ENCODE results near the gene GPX1. TPM values are rescaled to one million over a fixed set of nuclear protein-coding genes. Genes with fewer than 3 reads are reported as not detected.
A peak's percentile ranks its signal among the peaks of the same experiment; 100 is the strongest.
"Not testable (repeated sequence)": the region's sequence is repeated elsewhere in the genome, so short reads cannot be mapped to it uniquely, and the experiment has no call there.

Gene GPX1
- total RNA-seq, 1 experiment from 2014 or later, result 128 TPM

- Histone ChIP-seq H3K4me3 (no peak overlapping the region), H3K27ac (no peak overlapping the region), H3K9me3 (replicated peaks) (no peaks in the 10 kb centered on the region), H3K4me1 (no peaks in the 10 kb centered on the region), H3K27me3 (no peaks in the 10 kb centered on the region), H3K36me3 (no peaks in the 10 kb centered on the region)
- DNase-seq, result no peak
Observed at GRCh38 chr3:49346797-49347251, 11.3 kb downstream of the GPX1 start.

- no peak overlapping the region for H3K27ac ChIP-seq
- no peak overlapping the region for H3K4me3 ChIP-seq
- H3K4me1 ChIP-seq, result no peaks in the 10 kb centered on the region
- H3K9me3 ChIP-seq (replicated peaks), result no peaks in the 10 kb centered on the region
- no peaks in the 10 kb centered on the region for H3K36me3 ChIP-seq
- DNase-seq, result no peak
- H3K27me3 ChIP-seq, result no peaks in the 10 kb centered on the region
Observed at GRCh38 chr3:49343163-49343562, 15.0 kb downstream of the GPX1 start.

GRCh38 chr3:49341996-49342395, 16.2 kb downstream of the GPX1 start:
- Histone ChIP-seq H3K27ac (no peak overlapping the region), H3K27me3 (no peaks in the 10 kb centered on the region), H3K4me3 (no peak overlapping the region), H3K9me3 (replicated peaks) (no peaks in the 10 kb centered on the region), H3K4me1 (no peaks in the 10 kb centered on the region), H3K36me3 (no peaks in the 10 kb centered on the region)
- DNase-seq, result no peak

- H3K9me3 ChIP-seq (replicated peaks), result no peaks in the 10 kb centered on the region
- DNase-seq, result peak; percentile 91
- H3K4me1 ChIP-seq, result no peaks in the 10 kb centered on the region
- H3K4me3 ChIP-seq, result peak within 1 kb of the TSS; percentile 63
- peaks cover 4% of the 10 kb centered on the region for H3K36me3 ChIP-seq
- no peaks in the 10 kb centered on the region for H3K27me3 ChIP-seq
- peak within 1 kb of the TSS; percentile 89 for H3K27ac ChIP-seq
Observed at GRCh38 chr3:49339941-49340800, 18.0 kb downstream of the GPX1 start, which contains the start of gene USP4. USP4 (minus strand) TSS chr3:49340053; CDS start chr3:49340024, 29 bp downstream.

- peak overlapping the region; percentile 89; the same call in 1 of the 2 replicates for H3K27ac ChIP-seq
- peak overlapping the region; percentile 63 for H3K4me3 ChIP-seq
Observed at GRCh38 chr3:49339581-49339940, 18.6 kb downstream of the GPX1 start.

GRCh38 chr3:49333916-49334633, 24.1 kb downstream of the GPX1 start:
- no peaks in the 10 kb centered on the region for H3K27me3 ChIP-seq
- no peak overlapping the region for H3K27ac ChIP-seq
- H3K9me3 ChIP-seq (replicated peaks), result no peaks in the 10 kb centered on the region
- DNase-seq, result no peak
- H3K4me1 ChIP-seq, result no peaks in the 10 kb centered on the region
- peaks cover 17% of the 10 kb centered on the region for H3K36me3 ChIP-seq
- H3K4me3 ChIP-seq, result no peak overlapping the region

More at GRCh38 chr3:49339581-49339940, 18.6 kb downstream of the GPX1 start:
- no peak for DNase-seq
- peaks cover 9% of the 10 kb centered on the region for H3K36me3 ChIP-seq
- no peaks in the 10 kb centered on the region for H3K27me3 ChIP-seq
- H3K9me3 ChIP-seq (replicated peaks), result no peaks in the 10 kb centered on the region
- no peaks in the 10 kb centered on the region for H3K4me1 ChIP-seq

GRCh38 chr3:49333091-49333490, 25.1 kb downstream of the GPX1 start:
- Histone ChIP-seq H3K4me1 (no peaks in the 10 kb centered on the region), H3K27me3 (no peaks in the 10 kb centered on the region), H3K9me3 (replicated peaks) (no peaks in the 10 kb centered on the region), H3K36me3 (peaks cover 17% of the 10 kb centered on the region), H3K4me3 (no peak overlapping the region), H3K27ac (no peak overlapping the region)
- no peak for DNase-seq

GRCh38 chr3:49329186-49329585, 29.0 kb downstream of the GPX1 start:
- Histone ChIP-seq H3K9me3 (replicated peaks) (no peaks in the 10 kb centered on the region), H3K27me3 (no peaks in the 10 kb centered on the region), H3K4me1 (no peaks in the 10 kb centered on the region), H3K27ac (no peak overlapping the region), H3K4me3 (no peak overlapping the region), H3K36me3 (peaks cover 33% of the 10 kb centered on the region)
- DNase-seq, result no peak

- H3K27ac ChIP-seq; H3K4me1 ChIP-seq; DNase-seq; H3K4me3 ChIP-seq; H3K27me3 ChIP-seq; H3K9me3 ChIP-seq (replicated peaks): not testable (repeated sequence)
- H3K36me3 ChIP-seq, result peaks cover 36% of the 10 kb centered on the region
Observed at GRCh38 chr3:49328350-49328749, 29.8 kb downstream of the GPX1 start.

GRCh38 chr3:49327485-49327884, 30.7 kb downstream of the GPX1 start:
- no peaks in the 10 kb centered on the region for H3K4me1 ChIP-seq
- no peak overlapping the region for H3K27ac ChIP-seq
- DNase-seq, result no peak
- H3K4me3 ChIP-seq, result no peak overlapping the region
- peaks cover 32% of the 10 kb centered on the region for H3K36me3 ChIP-seq
- H3K9me3 ChIP-seq (replicated peaks), result no peaks in the 10 kb centered on the region
- no peaks in the 10 kb centered on the region for H3K27me3 ChIP-seq

- peaks cover 45% of the 10 kb centered on the region for H3K36me3 ChIP-seq
- no peaks in the 10 kb centered on the region for H3K27me3 ChIP-seq
Observed at GRCh38 chr3:49324768-49325167, 33.4 kb downstream of the GPX1 start.

GRCh38 chr3:49316696-49317457, 41.3 kb downstream of the GPX1 start:
- H3K27me3 ChIP-seq, result no peaks in the 10 kb centered on the region
- H3K36me3 ChIP-seq, result peaks cover 29% of the 10 kb centered on the region
- no peak for DNase-seq
- H3K4me1 ChIP-seq, result no peaks in the 10 kb centered on the region
- no peak overlapping the region for H3K27ac ChIP-seq
- no peaks in the 10 kb centered on the region for H3K9me3 ChIP-seq (replicated peaks)
- H3K4me3 ChIP-seq, result no peak overlapping the region

More at GRCh38 chr3:49324768-49325167, 33.4 kb downstream of the GPX1 start:
- H3K4me3 ChIP-seq, result no peak overlapping the region
- H3K9me3 ChIP-seq (replicated peaks), result no peaks in the 10 kb centered on the region
- H3K4me1 ChIP-seq, result no peaks in the 10 kb centered on the region
- no peak overlapping the region for H3K27ac ChIP-seq
- DNase-seq, result no peak

GRCh38 chr3:49313896-49314688, 44.1 kb downstream of the GPX1 start:
- no peaks in the 10 kb centered on the region for H3K27me3 ChIP-seq
- DNase-seq, result no peak
- H3K36me3 ChIP-seq, result peaks cover 23% of the 10 kb centered on the region
- no peaks in the 10 kb centered on the region for H3K9me3 ChIP-seq (replicated peaks)
- no peak overlapping the region for H3K4me3 ChIP-seq
- no peak overlapping the region for H3K27ac ChIP-seq
- H3K4me1 ChIP-seq, result no peaks in the 10 kb centered on the region

- peaks cover 21% of the 10 kb centered on the region; the same call in 1 of the 2 replicates for H3K36me3 ChIP-seq
- no peaks in the 10 kb centered on the region for H3K9me3 ChIP-seq (replicated peaks)
- no peaks in the 10 kb centered on the region for H3K27me3 ChIP-seq
- H3K4me1 ChIP-seq, result no peaks in the 10 kb centered on the region
- DNase-seq, result no peak
- H3K4me3 ChIP-seq, result no peak overlapping the region
- H3K27ac ChIP-seq, result no peak overlapping the region
Observed at GRCh38 chr3:49311283-49311682, 46.9 kb downstream of the GPX1 start.
